Loucy (cell line): ENCODE results near the gene KCNMA1.

ENCODE experiments used
- CTCF ChIP-seq: fragments of 200-600 bp; sonication (generic); conservative IDR thresholded peaks from 2 replicates; pipeline ENCODE4 v1.5.1; 2014; ENCODE audit warnings: mild to moderate bottlenecking, antibody characterized with exemption, low read length
- EZH2phosphoT487 ChIP-seq: fragments of 200-600 bp; IDR thresholded peaks from 2 replicates; pipeline ENCODE4 v1.6.1; 2018; ENCODE audit warnings: antibody characterized with exemption, mild to moderate bottlenecking, moderate library complexity, borderline replicate concordance

GRCh38 chr10:76946270-76946669 is 691.3 kb downstream of the KCNMA1 start:
- no peak for TF ChIP-seq CTCF
- no peak for TF ChIP-seq EZH2phosphoT487
